GM20000 (cell line): Measurements from ENCODE around the gene SLC25A22.
A peak's percentile ranks its signal among the peaks of the same experiment; 100 is the strongest.

Experiments
- DNase-seq: peaks from one replicate; pipeline ENCODE4 v3.0.0; 2012; ENCODE audit warnings: low spot score
- TF ChIP-seq, protein P1 (sequence below): IDR thresholded peaks from 2 replicates; pipeline ENCODE4 v1.5.1; 2012; ENCODE audit warnings: mild to moderate bottlenecking, control low read depth; ENCODE audit errors: extremely low read depth, missing control alignments

Gene SLC25A22

DNA sequence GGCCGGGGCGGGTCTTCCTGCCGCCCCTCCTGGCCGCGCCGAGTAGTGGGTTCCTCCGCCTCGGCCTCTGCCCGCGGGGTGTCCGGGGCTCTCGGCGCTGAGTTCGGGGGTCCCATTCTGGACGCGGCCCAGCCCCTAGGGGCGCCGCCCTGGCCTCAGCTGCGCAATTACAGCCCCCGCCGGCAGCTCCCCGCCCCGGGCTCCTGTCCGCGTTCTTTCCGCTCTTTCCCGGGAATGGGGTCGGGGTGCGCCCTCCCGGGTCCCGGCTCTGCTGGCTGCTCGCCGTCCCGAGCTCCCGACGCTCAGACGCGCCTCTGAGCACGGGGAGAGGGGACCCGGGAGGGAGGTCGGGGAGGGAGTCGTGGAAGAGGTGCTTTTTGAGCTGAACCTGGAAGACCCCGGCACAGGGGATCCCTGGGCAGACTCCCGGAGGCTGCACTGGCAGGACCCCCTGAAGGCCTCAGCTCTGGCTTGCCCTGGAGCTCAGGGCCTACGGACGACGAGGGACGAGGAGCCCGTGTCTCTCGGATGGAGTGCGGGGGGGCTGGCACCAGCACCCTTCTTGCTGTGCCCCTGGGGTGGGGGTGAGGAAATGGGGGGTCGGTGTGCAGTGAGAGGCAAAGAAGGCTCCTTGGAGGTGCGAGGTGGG is 45.1 kb upstream of the SLC25A22 start:
- TF ChIP-seq, protein P1, sequence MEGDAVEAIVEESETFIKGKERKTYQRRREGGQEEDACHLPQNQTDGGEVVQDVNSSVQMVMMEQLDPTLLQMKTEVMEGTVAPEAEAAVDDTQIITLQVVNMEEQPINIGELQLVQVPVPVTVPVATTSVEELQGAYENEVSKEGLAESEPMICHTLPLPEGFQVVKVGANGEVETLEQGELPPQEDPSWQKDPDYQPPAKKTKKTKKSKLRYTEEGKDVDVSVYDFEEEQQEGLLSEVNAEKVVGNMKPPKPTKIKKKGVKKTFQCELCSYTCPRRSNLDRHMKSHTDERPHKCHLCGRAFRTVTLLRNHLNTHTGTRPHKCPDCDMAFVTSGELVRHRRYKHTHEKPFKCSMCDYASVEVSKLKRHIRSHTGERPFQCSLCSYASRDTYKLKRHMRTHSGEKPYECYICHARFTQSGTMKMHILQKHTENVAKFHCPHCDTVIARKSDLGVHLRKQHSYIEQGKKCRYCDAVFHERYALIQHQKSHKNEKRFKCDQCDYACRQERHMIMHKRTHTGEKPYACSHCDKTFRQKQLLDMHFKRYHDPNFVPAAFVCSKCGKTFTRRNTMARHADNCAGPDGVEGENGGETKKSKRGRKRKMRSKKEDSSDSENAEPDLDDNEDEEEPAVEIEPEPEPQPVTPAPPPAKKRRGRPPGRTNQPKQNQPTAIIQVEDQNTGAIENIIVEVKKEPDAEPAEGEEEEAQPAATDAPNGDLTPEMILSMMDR: no peak

DNA sequence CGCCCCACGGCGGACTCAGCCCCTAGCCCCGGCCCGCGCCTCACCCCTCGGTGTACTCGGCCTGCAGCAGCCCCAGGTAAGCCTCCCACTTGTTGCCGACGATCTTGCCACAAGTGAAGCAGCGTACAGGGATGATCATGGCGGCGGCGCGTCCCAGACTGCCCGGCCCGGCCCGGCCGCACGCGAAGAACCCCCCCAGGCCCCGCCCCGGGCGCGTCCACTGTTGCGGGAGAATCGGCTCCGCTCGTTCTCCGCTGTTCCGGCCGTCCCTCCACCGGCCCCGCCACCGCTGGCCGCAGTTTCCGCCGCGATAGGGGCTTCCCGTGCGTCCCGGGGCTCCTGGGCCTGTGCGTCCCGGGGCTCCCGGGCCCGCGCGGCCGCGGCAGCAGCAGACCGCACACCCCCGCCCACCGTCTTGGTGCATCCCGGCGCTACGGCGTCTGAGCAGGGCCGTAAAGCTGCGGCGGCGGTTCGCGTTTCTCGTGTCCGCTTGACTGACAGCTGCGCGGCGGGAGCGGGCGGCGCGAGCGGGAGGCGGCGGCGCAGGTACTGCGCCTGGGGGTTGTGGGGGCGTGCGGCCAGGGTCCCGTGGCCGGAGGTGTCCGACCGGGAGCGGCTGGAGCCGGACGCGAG is 44.4 kb upstream of the SLC25A22 start, which contains the start of the genes POLR2L and TSPAN4:
TSS of gene POLR2L (minus strand) at position 160 of the 633 bp plus-strand sequence. CDS start at position 139, 21 bp downstream.
TSS of gene TSPAN4 (plus strand) at position 483 of the 633 bp plus-strand sequence. CDS start 7,453 bp downstream, outside the sequence.
- TF ChIP-seq, protein P1: no peak
- peak; percentile 98 for DNase-seq

More for the DNA sequence above, 45.1 kb upstream of the SLC25A22 start:
- no peak for DNase-seq

DNA sequence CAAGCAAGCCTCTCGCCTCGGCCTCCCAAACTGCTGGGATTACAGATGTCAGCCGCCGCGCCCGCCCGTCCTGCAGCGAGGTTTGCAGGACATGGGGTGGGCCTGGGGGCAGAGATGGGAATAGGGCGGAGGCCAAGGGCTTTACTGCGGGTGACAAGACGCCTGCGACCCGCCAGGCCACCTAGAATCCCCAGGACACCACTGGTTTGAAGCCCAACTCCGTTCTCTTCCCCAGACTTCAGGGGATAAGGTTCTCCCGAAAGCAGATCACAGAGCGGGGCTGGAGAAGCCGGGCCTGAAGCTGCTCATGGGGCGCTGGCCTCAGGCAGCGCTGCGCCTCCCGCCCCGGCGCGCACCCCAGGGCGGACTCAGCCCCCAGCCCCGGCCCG is 43.9 kb upstream of the SLC25A22 start:
- TF ChIP-seq, protein P1: no peak
- no peak for DNase-seq

DNA sequence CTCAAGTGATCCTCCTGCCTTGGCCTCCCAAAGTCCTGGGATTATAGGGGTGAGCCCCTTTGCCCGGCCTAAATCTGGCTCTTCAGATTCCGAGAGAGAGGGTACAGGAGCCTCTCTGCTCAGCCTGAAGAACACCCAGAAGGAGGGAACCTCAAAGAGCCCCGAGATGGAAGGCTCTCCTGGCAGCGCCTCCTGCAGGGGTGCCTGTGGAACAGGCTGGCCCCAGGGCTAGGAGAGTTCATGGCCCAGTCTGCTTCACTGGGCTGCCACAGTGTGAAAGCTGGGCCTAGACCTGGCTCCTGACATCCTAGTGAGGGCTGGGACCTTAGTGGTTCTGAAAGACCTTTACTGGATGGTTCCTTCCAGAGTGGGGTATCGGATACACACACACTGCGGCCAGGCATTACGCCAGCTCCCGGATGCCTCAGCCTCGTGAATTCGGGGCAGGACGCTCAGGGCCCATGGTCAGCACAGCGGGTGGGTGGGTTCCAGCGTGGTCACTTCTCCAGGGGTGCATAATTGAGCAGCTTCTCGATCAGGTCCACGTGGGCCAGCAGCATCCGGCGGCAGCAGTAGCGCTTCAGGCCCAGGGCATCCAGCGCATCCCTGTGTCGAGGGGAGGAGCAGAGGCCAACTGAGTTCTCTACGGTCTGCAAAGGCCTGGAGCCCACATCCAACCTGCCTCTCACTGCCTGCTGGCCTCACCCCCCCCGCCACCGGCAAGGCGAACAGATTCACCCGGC is 42.0 kb upstream of the SLC25A22 start:
- TF ChIP-seq, protein P1: no peak
- no peak for DNase-seq

DNA sequence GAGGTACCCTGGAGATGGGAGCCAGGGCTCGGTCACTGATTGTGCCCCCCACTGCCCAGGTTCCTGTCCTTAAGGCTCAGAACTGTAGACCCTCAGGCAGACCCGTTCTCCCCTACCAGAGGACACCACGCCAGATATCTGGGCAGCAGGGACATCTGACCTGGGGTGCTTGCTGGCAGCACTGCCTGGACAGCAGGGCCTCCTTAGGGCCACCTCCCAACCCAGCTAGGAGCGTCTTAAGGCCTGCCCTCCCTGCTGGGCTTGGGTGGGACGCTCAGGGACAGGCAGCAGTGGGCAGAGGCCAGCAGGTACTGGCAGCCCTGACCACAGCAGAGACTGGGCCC is 41.2 kb upstream of the SLC25A22 start:
- TF ChIP-seq, protein P1: no peak
- DNase-seq: no peak

DNA sequence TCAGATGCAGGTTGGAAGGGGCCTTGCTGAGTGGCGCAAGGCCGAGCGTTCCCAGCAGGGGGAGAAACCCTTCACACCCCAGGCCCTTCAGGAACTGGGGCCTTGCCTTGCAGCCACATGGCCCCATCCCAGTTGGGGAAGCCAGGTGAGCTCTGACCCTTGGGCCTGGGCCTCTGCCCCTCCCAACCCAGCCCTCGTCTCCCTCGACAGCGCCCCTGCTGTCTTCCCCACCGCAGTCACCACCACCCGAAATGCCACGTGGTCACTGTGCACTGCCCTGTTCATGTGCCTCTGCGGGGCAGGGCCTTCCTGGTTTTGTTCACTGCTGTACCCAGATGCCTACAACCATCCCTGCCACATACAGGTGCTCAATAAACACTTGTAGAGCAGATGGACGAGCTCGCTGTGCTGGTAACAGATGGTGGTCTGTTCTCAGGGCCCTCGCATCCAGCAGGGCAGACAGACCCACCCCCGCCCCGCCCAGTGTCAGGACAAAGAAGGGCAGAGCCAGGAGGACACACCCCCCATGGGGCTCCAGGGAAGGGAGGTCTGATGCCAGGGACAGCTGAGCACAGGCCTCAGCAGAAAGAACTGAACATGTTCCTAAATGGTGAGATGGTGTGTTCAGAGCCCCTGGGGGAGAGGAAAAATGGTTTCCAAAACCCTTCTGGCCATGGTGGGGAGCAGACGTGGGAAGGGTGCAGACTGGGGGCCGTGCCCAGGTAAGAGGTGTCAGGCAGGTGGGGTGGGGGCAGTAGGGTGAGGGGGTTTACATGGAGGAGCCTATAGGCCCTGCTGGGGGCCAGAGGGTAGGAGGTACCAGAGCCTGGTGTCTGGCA is 40.6 kb upstream of the SLC25A22 start:
- DNase-seq: no peak
- TF ChIP-seq, protein P1: no peak
